GM18517 (cell line): ENCODE data around the gene ANO9.

Experiments used
- ATAC-seq: cut with Tn5 transposase; IDR thresholded peaks from one replicate; pipeline ENCODE4 v1.9.1; 2021; ENCODE audit warnings: mild to moderate bottlenecking, moderate library complexity; ENCODE audit not compliant: unreplicated experiment

Gene ANO9

GRCh38 chr11:452916-453527 is 11.2 kb upstream of the ANO9 start:
- ATAC-seq, result no peak

DNA sequence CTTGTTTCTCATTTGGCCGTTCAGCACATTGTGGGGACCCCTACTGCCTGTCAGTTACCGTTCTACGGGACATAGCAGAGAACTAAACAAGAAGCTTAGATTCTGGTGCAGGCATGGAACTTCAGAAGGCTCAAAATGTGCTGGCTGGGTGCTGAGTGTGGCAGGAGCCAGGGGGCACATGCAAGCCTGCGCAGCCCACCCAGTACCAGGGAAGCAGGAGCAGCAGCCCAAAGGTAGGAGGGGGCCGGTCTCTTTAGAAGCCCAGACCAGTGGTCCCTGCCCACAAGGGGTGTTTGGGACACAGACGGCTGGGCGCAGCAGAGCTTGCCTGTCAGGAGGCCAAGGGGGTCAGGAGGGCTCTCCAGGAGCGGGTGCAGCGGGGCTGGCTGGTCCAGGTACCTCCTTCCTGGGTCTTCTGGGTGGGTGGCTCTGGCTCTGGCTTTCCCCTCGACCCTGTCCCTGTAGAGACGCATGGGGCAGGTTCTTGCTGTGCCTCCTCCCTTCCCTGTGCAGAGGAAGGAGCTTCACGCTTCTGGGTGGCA is 10.5 kb upstream of the ANO9 start:
- ATAC-seq, result no peak

- no peak for ATAC-seq
These were observed 9.9 kb upstream of the ANO9 start for GRCh38 chr11:451738-452137.

DNA sequence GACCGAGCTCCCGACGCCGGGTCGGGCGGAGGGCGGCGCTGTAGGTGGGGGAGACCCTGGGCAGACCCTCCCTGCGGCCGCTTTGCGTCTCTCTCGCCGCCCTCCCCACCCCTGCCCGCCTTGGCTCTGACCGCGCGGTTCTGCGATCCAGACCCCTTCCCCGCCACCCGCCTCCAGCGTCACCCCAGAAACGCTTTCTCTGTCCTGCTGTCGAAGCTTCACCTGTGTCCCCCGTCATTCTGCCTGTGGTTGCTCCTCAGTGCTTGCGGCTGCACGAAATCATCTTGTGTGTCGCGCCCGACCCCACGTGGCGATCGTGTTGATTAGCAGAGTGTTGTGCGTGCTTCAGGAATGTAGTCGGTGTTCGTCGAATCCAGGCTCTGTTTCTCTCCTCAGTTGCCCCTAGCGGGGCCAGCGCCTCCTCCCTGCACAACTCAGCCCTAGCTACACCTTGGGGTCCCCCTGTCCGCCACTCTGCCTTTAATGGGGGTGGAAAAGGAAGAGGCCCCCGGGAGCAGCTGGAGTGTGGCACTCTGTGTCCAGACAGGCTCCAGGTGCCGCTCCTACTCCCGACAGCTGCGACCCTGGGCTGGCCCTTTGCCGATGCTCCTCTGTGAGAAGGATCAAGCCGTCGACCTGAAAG is 9.1 kb upstream of the ANO9 start:
- no peak for ATAC-seq

DNA sequence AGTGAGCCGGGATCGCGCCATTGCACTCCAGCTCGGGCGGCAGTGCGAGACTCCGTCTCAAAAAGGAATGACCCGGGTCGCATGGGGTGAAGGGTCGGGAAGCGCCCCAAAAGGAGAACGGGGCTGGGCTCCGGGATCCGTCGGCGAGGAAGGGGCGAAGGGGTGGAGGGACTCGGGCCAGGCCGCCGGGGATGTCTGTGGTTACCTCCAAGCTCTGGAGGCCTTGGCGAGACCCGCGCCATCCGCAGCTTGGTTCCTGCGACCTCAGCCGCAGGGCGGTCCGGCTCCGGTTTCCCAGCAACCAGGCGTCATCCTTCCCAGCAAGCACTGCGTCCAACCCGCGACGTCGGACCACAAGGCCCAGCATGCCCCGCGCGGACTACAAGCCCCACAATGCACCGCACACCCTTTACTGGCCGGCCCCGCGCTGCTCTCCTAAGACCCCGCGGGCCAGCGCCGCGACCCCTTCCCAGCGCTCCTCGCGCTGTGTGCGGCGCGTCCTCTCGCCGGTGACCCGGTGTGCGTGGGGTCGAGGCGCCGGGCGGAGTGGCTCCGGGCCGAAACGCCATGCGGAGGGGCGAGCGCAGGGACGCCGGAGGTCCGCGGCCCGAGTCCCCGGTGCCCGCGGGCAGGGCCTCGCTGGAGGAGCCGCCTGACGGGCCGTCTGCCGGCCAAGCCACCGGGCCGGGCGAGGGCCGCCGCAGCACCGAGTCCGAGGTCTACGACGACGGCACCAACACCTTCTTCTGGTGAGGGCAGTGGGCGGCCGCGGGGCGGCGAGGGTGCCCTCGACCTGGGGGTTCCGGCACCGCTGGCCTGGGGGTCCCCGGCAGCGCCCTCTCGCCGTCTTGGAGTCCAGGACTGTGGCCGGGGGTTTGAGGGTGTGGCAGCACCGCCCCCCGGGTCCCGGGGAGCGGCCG is 8.3 kb upstream of the ANO9 start, which contains the start of gene PTDSS2:
PTDSS2 (plus strand) TSS at position 391 of the 920 bp plus-strand sequence; CDS start at position 568, 177 bp downstream.
- peak; percentile 65 for ATAC-seq

- ATAC-seq, result peak; percentile 43
These were observed 6.3 kb upstream of the ANO9 start for GRCh38 chr11:447923-448731.

DNA sequence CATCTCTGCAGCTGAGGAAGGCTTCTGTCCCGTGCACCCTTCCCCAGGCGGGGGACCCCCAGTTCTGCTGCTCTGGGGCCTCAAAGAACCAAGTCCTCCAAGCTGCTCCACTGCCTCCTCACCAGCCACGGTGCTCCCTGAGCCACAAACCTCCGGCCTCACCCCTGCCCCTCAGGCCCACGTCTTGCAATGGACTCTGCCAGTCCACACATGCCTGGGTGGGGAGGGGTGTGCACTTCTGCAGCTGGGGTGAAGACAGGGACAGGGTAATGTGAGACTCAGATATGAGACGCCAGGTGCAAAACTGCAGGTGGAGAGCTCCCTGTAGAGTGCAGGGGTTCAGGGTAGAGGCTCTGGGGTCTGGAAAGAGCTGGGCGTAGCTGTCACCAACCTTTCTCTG is 5.1 kb upstream of the ANO9 start:
- no peak for ATAC-seq

GRCh38 chr11:445765-446588 is 4.2 kb upstream of the ANO9 start:
- ATAC-seq, result no peak

- no peak for ATAC-seq
These were observed 2.8 kb upstream of the ANO9 start for GRCh38 chr11:444396-445144.

DNA sequence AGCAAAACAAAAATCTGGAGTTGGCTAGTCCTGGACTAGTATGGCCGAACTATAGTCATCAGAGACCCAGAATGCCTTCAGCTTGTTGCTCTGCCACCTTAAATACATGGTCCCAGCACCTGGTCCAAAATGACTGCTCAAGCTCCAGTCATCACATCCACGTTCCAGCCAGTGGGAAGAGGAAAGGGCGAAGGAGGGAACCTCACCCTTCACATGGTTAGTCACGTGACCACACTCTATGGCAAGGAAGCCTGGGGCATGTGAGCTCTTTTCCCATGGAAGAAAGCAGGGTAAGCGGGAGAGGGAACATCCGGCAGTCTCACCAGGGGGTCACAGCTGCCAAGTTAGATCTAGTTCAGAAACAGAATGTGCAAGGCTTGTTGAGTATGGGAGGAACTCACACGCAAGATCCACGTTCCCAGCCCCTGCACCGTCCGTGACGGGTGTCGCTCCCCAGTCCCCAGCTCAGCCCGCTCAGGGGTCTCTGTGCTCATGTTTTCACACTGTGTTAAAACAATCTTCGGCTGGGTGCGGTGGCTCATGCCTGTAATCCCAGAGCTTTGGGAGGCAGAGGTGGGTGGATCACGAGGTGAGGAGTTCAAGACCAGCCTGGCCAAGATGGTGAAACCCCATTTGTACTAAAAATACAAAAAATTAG is 1.9 kb upstream of the ANO9 start:
- ATAC-seq, result no peak

- ATAC-seq, result no peak
These were observed 835 bp upstream of the ANO9 start for GRCh38 chr11:442611-443081.

- ATAC-seq, result no peak
These were observed 781 bp downstream of the ANO9 start for GRCh38 chr11:441043-441417.

GRCh38 chr11:440065-441042 is 1.5 kb downstream of the ANO9 start:
- no peak for ATAC-seq

DNA sequence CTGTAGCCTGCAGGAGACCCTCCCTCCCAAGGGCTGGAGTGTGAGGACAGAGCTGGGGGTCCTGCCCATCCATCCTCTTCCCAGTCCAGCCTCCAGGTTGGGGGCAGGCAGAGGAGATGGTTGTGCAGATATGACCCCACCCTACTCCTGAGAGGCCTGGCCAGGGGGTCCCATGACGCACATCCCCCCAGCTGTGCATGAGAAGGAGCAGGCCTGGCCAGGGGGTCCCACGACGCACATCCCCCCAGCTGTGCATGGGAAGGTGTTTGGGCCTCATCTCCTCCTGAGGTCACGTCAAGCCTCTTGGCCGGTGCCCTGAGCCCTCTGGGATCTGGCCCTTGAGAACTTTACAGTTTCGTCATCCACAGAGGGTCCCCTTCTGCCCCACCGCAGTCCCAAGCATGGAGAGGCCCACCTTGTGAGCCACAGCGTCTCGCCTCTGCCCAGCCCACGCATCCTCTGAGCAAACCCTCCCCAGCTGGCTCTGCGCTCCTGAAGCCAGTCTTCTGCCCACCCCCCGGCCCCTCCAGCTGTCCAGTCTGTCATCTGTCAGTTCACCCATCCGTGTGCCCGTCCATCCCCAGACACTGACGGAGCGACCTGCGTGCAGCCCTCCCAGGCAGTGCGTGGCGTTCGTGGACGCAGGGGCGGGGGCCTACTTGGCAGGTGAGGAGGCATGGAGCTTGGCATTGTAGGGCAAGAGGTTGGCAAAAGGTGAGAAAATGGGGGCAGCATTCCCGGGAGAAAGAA is 2.3 kb downstream of the ANO9 start:
- ATAC-seq, result no peak

GRCh38 chr11:438101-438844 is 3.5 kb downstream of the ANO9 start:
- ATAC-seq, result no peak
